DMS153 treated with DMSO at 0.1 percent for 48 hours (cell line): ENCODE data around the gene BCL2L1.

ENCODE experiments used
- DNase-seq: peaks from one replicate; lab custom pipeline; 2025; ENCODE audit not compliant: unreplicated experiment; lab: John Stamatoyannopoulos, UW

BCL2L1 gene

GRCh38 chr20:31615416-31615815, 107.3 kb downstream of the BCL2L1 start:
- DNase-seq = no peak
